CD8-positive, alpha-beta memory T cell (primary cell): ENCODE results near the gene CCSAP. TPM values are rescaled to one million over a fixed set of nuclear protein-coding genes. Genes with fewer than 3 reads are reported as not detected.

Source experiments
- CTCF ChIA-PET: fragments of 350-600 bp; sonication (Branson Sonifier 250); formaldehyde crosslinking; loops from one replicate; lab custom pipeline; 2021; ENCODE audit warnings: antibody characterized with exemption; lab: Charles Lee
- POLR2A ChIA-PET: fragments of 350-600 bp; sonication (Branson Sonifier 250); formaldehyde crosslinking; loops from one replicate; lab custom pipeline; 2021; ENCODE audit warnings: antibody characterized with exemption; lab: Charles Lee
- DNase-seq, 5 donors: peaks; one replicate each; pipeline versions ENCODE4 v3.0.0 to v3.0.0-alpha.2; 2020 to 2022; ENCODE audit warnings: mixed read lengths in 1 of 5
- H3K27ac ChIP-seq: one replicate; pipeline ENCODE4 v1.7.0; 2013; ENCODE audit warnings: low read depth, mild to moderate bottlenecking, low read length, moderate library complexity
- H3K27me3 ChIP-seq: 2 replicates; pipeline ENCODE4 v1.7.0; 2013; ENCODE audit warnings: low read length, mild to moderate bottlenecking; ENCODE audit not compliant: insufficient read depth, poor library complexity, severe bottlenecking
- H3K36me3 ChIP-seq: 2 replicates; pipeline ENCODE4 v1.7.0; 2013; ENCODE audit warnings: mild to moderate bottlenecking, low read length, moderate library complexity; ENCODE audit not compliant: insufficient read depth
- H3K4me1 ChIP-seq: 2 replicates; pipeline ENCODE4 v1.7.0; 2013; ENCODE audit warnings: mild to moderate bottlenecking, low read length, moderate library complexity; ENCODE audit not compliant: insufficient read depth
- H3K4me3 ChIP-seq: 2 replicates; pipeline ENCODE4 v1.7.0; 2013; ENCODE audit warnings: mild to moderate bottlenecking, low read length
- H3K9me3 ChIP-seq: 2 replicates; pipeline ENCODE4 v1.7.0; 2013; ENCODE audit warnings: mild to moderate bottlenecking, low read length
- H3K27ac Mint-ChIP-seq, 8 donors: one replicate each; pipeline ENCODE4 v1.8.0; 2020 to 2021; ENCODE audit warnings: mixed read lengths in 8 of 8, mild to moderate bottlenecking in 6 of 8, inconsistent platforms in 3 of 8, moderate library complexity in 3 of 8
- H3K27me3 Mint-ChIP-seq, 2 donors: one replicate each; pipeline ENCODE4 v1.8.0; 2020 to 2021; ENCODE audit warnings: mixed read lengths in 2 of 2, mild to moderate bottlenecking in 1 of 2, moderate library complexity in 1 of 2
- H3K36me3 Mint-ChIP-seq, 3 donors: one replicate each; pipeline ENCODE4 v1.8.0; 2020 to 2021; ENCODE audit warnings: mixed read lengths in 3 of 3, inconsistent platforms in 1 of 3, mild to moderate bottlenecking in 1 of 3
- H3K4me1 Mint-ChIP-seq, 3 donors: one replicate each; pipeline ENCODE4 v1.8.0; 2020 to 2021; ENCODE audit warnings: mixed read lengths in 3 of 3, inconsistent platforms in 1 of 3, mild to moderate bottlenecking in 1 of 3
- H3K4me3 Mint-ChIP-seq, 7 donors: one replicate each; pipeline ENCODE4 v1.8.0; 2020 to 2021; ENCODE audit warnings: mixed read lengths in 7 of 7, mild to moderate bottlenecking in 6 of 7, moderate library complexity in 4 of 7, inconsistent platforms in 2 of 7
- H3K9me3 Mint-ChIP-seq, 5 donors: one replicate each; pipeline ENCODE4 v1.8.0; 2020 to 2022; ENCODE audit warnings: mixed read lengths in 5 of 5, mild to moderate bottlenecking in 3 of 5, moderate library complexity in 2 of 5, inconsistent platforms in 1 of 5
- polyA plus RNA-seq: library from polyadenylated mRNA; unstranded; fragments of 300-500 nt; fragmentation: Illumina TruSeq; gene quantifications from one replicate; pipeline ENCODE4 v1.2.3, GENCODE V29; 2021
- total RNA-seq, 2 experiments: library from RNA; stranded (reverse); gene quantifications; one replicate each; pipeline ENCODE4 v1.2.3, GENCODE V29; 2021

The CCSAP gene
- total and polyA plus RNA-seq, 3 experiments from 2014 or later: 2.1 to 4.9 (median 4.4) TPM

- Mint-ChIP-seq H3K4me3 (peak overlapping the region in 2 of 7 donors; percentile 95 to 97), H3K4me1 (peaks cover 40 to 48% (median 46%) of the 10 kb centered on the region in 3 donors), H3K27me3 (no peaks in the 10 kb centered on the region), H3K27ac (peak overlapping the region in 1 of 8 donors; percentile 29), H3K9me3 (no peaks in the 10 kb centered on the region), H3K36me3 (peaks cover 0 to 7% (median 1%) of the 10 kb centered on the region in 3 donors)
- Histone ChIP-seq H3K27ac (no peak overlapping the region), H3K9me3 (no peaks in the 10 kb centered on the region), H3K4me3 (no peak overlapping the region), H3K4me1 (peaks cover 26% of the 10 kb centered on the region), H3K36me3 (no peaks in the 10 kb centered on the region), H3K27me3 (no peaks in the 10 kb centered on the region)
- no peak for DNase-seq
- ChIA-PET POLR2A (no interaction called here), CTCF (interaction anchor here (0.6 kb wide), 1 partner anchor 793 kb away, joined by 3 read pairs; no protein-coding TSS in a partner anchor)
Measured at GRCh38 chr1:229273507-229274232, 69.2 kb downstream of the CCSAP start.

GRCh38 chr1:229272164-229273158 is 70.4 kb downstream of the CCSAP start:
- DNase-seq: no peak
- Mint-ChIP-seq H3K9me3 (no peaks in the 10 kb centered on the region), H3K4me1 (peaks cover 40 to 48% (median 46%) of the 10 kb centered on the region in 3 donors), H3K4me3 (peak overlapping the region; percentile 92 to 98 (median 95)), H3K27ac (peak overlapping the region; percentile 74 to 95 (median 88)), H3K36me3 (peaks cover 0 to 7% (median 1%) of the 10 kb centered on the region in 3 donors), H3K27me3 (no peaks in the 10 kb centered on the region)
- ChIA-PET POLR2A (no interaction called here), CTCF (interaction anchor here (0.7 to 1.5 kb wide), 4 partner anchors 14 to 21 kb away, joined by 3 to 6 read pairs (median 4); no protein-coding TSS in a partner anchor)
- Histone ChIP-seq H3K4me1 (peaks cover 26% of the 10 kb centered on the region), H3K9me3 (no peaks in the 10 kb centered on the region), H3K27ac (peak overlapping the region; percentile 73), H3K27me3 (no peaks in the 10 kb centered on the region), H3K4me3 (peak overlapping the region; percentile 75), H3K36me3 (no peaks in the 10 kb centered on the region)

- peak overlapping the region; percentile 73 for H3K27ac ChIP-seq
- H3K27me3 ChIP-seq: no peaks in the 10 kb centered on the region
- DNase-seq: peak in 3 of 5 donors; percentile 25 to 57 (median 40)
- H3K27me3 Mint-ChIP-seq: no peaks in the 10 kb centered on the region
- H3K27ac Mint-ChIP-seq: peak overlapping the region; percentile 74 to 95 (median 88)
- H3K36me3 ChIP-seq: no peaks in the 10 kb centered on the region
- no peaks in the 10 kb centered on the region for H3K9me3 ChIP-seq
- H3K4me1 Mint-ChIP-seq: peaks cover 43 to 52% (median 45%) of the 10 kb centered on the region in 3 donors
- ChIA-PET POLR2A (no interaction called here), CTCF (interaction anchor here (0.7 to 1.5 kb wide), 4 partner anchors 13 to 22 kb away, joined by 3 to 6 read pairs (median 4); no protein-coding TSS in a partner anchor)
- H3K4me3 Mint-ChIP-seq: peak overlapping the region; percentile 92 to 98 (median 95)
- peak overlapping the region; percentile 75 for H3K4me3 ChIP-seq
- peaks cover 26% of the 10 kb centered on the region for H3K4me1 ChIP-seq
- peaks cover 0 to 3% (median 0%) of the 10 kb centered on the region in 5 donors for H3K9me3 Mint-ChIP-seq
- H3K36me3 Mint-ChIP-seq: peaks cover 0 to 7% (median 1%) of the 10 kb centered on the region in 3 donors
Measured at GRCh38 chr1:229271448-229272159, 71.2 kb downstream of the CCSAP start.

Other genes with a start within 250 kb of the CCSAP start
- gene RAB4A, start 71.9 kb downstream of the CCSAP start, total RNA-seq: 10 to 100 TPM; 32.2 to 34.9 TPM
- 24.4 TPM for gene RAB4A, start 71.9 kb downstream of the CCSAP start, polyA plus RNA-seq
- not detected for gene ACTA1, start 91.0 kb upstream of the CCSAP start, total RNA-seq
- gene ACTA1, start 91.0 kb upstream of the CCSAP start, polyA plus RNA-seq: not detected
- gene NUP133, start 165.3 kb upstream of the CCSAP start, total RNA-seq: 10 to 100 TPM; 51.1 to 57.9 TPM
- gene NUP133, start 165.3 kb upstream of the CCSAP start, polyA plus RNA-seq: 19.9 TPM
- gene ABCB10, start 215.7 kb upstream of the CCSAP start, total RNA-seq: 10 to 100 TPM; 42.7 to 48.0 TPM
- 11.1 TPM for gene ABCB10, start 215.7 kb upstream of the CCSAP start, polyA plus RNA-seq